Osteoblast (primary cell): ENCODE measurements around the gene STRN3. TPM values are rescaled to one million over a fixed set of nuclear protein-coding genes. Genes with fewer than 3 reads are reported as not detected.

Source experiments
- DNase-seq: peaks from one replicate; pipeline ENCODE4 v3.0.0; 2011; ENCODE audit warnings: low spot score, mixed read lengths; ENCODE audit not compliant: insufficient read length; ENCODE audit errors: missing footprints
- H2AFZ ChIP-seq: 2 replicates; pipeline ENCODE4 v1.6.0; 2011; ENCODE audit warnings: mild to moderate bottlenecking, low read length
- H3K27ac ChIP-seq: 2 replicates; pipeline ENCODE4 v1.5.1; 2011; ENCODE audit warnings: mild to moderate bottlenecking, low read depth, low read length, moderate library complexity
- H3K27me3 ChIP-seq: 2 replicates; pipeline ENCODE4 v1.6.0; 2012; ENCODE audit warnings: mild to moderate bottlenecking, control low read depth, inconsistent platforms, low read length, moderate library complexity; ENCODE audit not compliant: insufficient read depth
- H3K36me3 ChIP-seq: 2 replicates; pipeline ENCODE4 v1.5.1; 2011; ENCODE audit warnings: mild to moderate bottlenecking, low read length, control low read depth, moderate library complexity; ENCODE audit not compliant: insufficient read depth
- H3K4me1 ChIP-seq: 2 replicates; pipeline ENCODE4 v1.5.1; 2011; ENCODE audit warnings: mild to moderate bottlenecking, low read length, control low read depth, moderate library complexity; ENCODE audit not compliant: insufficient read depth
- H3K4me2 ChIP-seq: 2 replicates; pipeline ENCODE4 v1.6.0; 2011; ENCODE audit warnings: mild to moderate bottlenecking, low read length; ENCODE audit not compliant: insufficient read depth
- H3K4me3 ChIP-seq: fragments of 200-600 bp; sonication (generic); 3 replicates; pipeline ENCODE4 v1.5.1; 2012; ENCODE audit warnings: mild to moderate bottlenecking, low read length, inconsistent platforms; ENCODE audit not compliant: insufficient read depth
- H3K79me2 ChIP-seq: 2 replicates; pipeline ENCODE4 v1.6.0; 2012; ENCODE audit warnings: mild to moderate bottlenecking, low read length, control low read depth, inconsistent platforms; ENCODE audit not compliant: insufficient read depth
- H3K9me3 ChIP-seq: 2 replicates; pipeline ENCODE4 v1.5.1; 2011; ENCODE audit warnings: low read depth, low read length, control low read depth
- H4K20me1 ChIP-seq: 2 replicates; pipeline ENCODE4 v1.6.0; 2012; ENCODE audit warnings: mild to moderate bottlenecking, low read length, control low read depth; ENCODE audit not compliant: insufficient read depth
- total RNA-seq: library from RNA; depleted of rRNA; stranded (reverse); fragments of >200 nt; gene quantifications from 2 replicates; pipeline ENCODE4 v1.2.3, GENCODE V29; 2012
- TF ChIP-seq, protein P1 (sequence below): IDR thresholded peaks from 2 replicates; pipeline ENCODE4 v1.5.1; 2011; ENCODE audit warnings: mild to moderate bottlenecking, low read depth, low read length, moderate library complexity; ENCODE audit errors: extremely low read depth

Gene STRN3
- total RNA-seq, 1 donor, result 55.7 TPM

DNA sequence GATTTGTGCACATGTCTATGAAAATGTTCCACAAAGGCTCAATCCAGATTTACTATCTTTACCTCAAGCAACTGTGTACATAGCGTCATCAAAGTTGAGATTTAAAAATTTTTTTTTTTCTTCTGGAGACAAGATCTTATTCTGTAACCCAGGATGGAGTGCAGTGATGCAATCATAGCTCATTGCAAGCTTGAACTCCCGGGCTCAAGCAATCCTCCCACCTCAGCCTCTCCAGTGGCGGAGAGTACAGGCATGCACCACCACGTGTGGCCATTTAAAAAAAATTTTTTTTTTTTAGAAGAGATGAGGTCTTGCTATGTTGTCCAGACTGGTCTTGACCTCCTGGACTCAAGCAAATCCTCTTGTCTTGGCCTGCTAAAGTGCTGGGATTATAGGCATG, 149.5 kb downstream of the STRN3 start:
- Histone ChIP-seq H4K20me1 (no peaks in the 10 kb centered on the region), H3K4me3 (no peak overlapping the region), H3K27me3 (peaks cover 58% of the 10 kb centered on the region), H3K36me3 (no peaks in the 10 kb centered on the region), H3K27ac (no peak overlapping the region), H3K9me3 (no peaks in the 10 kb centered on the region), H3K79me2 (no peaks in the 10 kb centered on the region), H3K4me2 (no peak overlapping the region), H2AFZ (no peak overlapping the region), H3K4me1 (peaks cover 10% of the 10 kb centered on the region)
- TF ChIP-seq, protein P1, sequence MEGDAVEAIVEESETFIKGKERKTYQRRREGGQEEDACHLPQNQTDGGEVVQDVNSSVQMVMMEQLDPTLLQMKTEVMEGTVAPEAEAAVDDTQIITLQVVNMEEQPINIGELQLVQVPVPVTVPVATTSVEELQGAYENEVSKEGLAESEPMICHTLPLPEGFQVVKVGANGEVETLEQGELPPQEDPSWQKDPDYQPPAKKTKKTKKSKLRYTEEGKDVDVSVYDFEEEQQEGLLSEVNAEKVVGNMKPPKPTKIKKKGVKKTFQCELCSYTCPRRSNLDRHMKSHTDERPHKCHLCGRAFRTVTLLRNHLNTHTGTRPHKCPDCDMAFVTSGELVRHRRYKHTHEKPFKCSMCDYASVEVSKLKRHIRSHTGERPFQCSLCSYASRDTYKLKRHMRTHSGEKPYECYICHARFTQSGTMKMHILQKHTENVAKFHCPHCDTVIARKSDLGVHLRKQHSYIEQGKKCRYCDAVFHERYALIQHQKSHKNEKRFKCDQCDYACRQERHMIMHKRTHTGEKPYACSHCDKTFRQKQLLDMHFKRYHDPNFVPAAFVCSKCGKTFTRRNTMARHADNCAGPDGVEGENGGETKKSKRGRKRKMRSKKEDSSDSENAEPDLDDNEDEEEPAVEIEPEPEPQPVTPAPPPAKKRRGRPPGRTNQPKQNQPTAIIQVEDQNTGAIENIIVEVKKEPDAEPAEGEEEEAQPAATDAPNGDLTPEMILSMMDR, result no peak
- no peak for DNase-seq

DNA sequence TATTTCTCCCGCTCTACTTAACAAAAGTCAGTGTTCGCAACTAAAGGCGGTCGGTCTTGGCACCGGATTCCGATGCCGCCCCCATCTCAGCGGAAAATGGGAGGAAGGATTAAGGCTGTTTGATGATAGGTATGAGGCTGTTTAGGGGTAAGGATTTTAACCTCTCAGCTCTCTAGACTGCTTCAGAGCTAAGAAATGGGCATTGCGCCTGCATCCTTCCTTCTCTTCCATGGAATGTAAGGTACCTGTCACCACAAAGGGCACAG, 150.5 kb downstream of the STRN3 start:
- H3K4me3 ChIP-seq, result no peak overlapping the region
- no peaks in the 10 kb centered on the region for H3K79me2 ChIP-seq
- no peak for DNase-seq
- TF ChIP-seq, protein P1, result no peak
- H3K36me3 ChIP-seq, result no peaks in the 10 kb centered on the region
- H3K4me2 ChIP-seq, result peak overlapping the region; percentile 73
- no peak overlapping the region for H3K27ac ChIP-seq
- H3K9me3 ChIP-seq, result no peaks in the 10 kb centered on the region
- peaks cover 58% of the 10 kb centered on the region for H3K27me3 ChIP-seq
- peaks cover 10% of the 10 kb centered on the region for H3K4me1 ChIP-seq
- H4K20me1 ChIP-seq, result no peaks in the 10 kb centered on the region
- peak overlapping the region; percentile 41 for H2AFZ ChIP-seq

DNA sequence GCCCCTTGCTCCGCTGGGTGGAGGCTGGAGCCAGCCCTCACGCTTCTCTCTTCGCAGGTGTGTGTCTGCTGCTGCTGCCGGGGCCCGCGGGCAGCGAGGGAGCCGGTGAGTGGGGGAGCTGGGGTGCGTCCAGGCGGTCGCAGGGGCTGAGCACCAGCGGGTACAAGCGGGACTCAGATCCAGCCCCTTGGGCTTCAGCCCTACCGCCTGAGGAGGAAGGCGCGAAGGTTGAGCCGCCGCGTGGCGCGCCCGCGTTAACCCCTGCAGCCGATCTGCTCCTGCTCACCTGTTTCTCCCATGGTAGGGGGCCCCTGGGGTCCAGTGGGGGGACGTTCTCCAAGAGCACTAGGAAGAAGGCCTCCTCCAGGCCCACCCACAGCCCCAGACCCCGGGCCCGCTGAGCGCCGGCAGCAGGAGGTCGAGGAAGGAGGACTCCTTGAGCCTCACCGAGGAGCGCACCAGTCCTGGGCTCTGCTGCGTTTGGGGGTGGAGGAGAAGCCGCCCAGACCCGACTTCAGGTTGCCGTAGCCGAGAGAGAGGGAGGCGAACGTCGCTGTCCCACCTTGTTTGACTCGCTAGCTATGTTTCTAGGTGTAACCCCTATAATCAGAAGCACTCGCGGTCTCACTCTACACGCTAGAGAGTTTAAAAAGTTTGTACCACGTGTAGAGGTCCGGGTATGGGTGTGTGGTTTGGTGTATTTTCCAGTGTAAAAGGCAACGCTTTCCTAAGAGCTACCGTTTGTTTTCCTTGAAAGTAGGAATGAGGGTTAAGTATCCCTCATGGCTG, 151.0 kb downstream of the STRN3 start:
- Histone ChIP-seq H3K4me2 (peak overlapping the region; percentile 73), H4K20me1 (no peaks in the 10 kb centered on the region), H3K36me3 (no peaks in the 10 kb centered on the region), H3K9me3 (no peaks in the 10 kb centered on the region), H2AFZ (peak overlapping the region; percentile 41), H3K27ac (no peak overlapping the region), H3K4me3 (peak overlapping the region; percentile 64), H3K79me2 (no peaks in the 10 kb centered on the region), H3K27me3 (peaks cover 61% of the 10 kb centered on the region), H3K4me1 (peaks cover 10% of the 10 kb centered on the region)
- peak; percentile 66 for DNase-seq
- TF ChIP-seq, protein P1, result no peak

DNA sequence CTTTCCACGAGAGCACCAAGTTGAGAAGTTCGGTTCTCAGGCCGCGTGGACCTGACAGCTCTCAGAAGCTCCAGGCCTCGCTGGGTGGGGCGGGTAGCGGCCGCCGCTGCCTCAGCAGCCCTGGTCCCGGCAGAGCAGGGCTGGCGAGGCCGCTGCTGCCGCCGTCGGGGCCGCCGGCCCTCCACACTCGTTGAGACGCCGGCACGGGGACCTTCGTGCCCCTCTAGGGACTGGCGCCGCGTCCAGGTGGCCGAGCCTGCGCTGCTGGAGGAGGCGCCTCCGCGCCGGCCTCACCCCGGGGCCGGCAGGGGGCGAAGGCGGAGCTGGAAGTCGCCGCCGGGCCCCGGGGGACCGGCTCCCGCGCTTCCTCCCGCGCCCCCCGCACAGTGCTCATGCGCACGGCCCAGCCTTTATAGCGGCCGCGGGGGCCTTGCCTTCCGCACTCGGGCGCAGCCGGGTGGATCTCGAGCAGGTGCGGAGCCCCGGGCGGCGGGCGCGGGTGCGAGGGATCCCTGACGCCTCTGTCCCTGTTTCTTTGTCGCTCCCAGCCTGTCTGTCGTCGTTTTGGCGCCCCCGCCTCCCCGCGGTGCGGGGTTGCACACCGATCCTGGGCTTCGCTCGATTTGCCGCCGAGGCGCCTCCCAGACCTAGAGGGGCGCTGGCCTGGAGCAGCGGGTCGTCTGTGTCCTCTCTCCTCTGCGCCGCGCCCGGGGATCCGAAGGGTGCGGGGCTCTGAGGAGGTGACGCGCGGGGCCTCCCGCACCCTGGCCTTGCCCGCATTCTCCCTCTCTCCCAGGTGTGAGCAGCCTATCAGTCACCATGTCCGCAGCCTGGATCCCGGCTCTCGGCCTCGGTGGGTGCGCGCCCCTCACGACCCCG, 151.8 kb downstream of the STRN3 start, which contains the start of gene COCH:
Gene COCH (plus strand): TSS at position 440 of the 879 bp plus-strand sequence. CDS start 380 bp downstream, at position 820.
- peak within 1 kb of the TSS; percentile 41 for H2AFZ ChIP-seq
- no peaks in the 10 kb centered on the region for H4K20me1 ChIP-seq
- peak; percentile 88 for DNase-seq
- no peaks in the 10 kb centered on the region for H3K9me3 ChIP-seq
- H3K36me3 ChIP-seq, result no peaks in the 10 kb centered on the region
- TF ChIP-seq, protein P1, result no peak
- peaks cover 64% of the 10 kb centered on the region for H3K27me3 ChIP-seq
- H3K4me2 ChIP-seq, result peak within 1 kb of the TSS; percentile 73
- no peaks in the 10 kb centered on the region for H3K79me2 ChIP-seq
- H3K27ac ChIP-seq, result no peak within 1 kb of the TSS
- H3K4me1 ChIP-seq, result peaks cover 10% of the 10 kb centered on the region
- H3K4me3 ChIP-seq, result peak within 1 kb of the TSS; percentile 64
